ENCODE data around the gene ARSK.

The ARSK gene

GRCh38 chr5:95554647-95555548 is at the start of gene ARSK, which contains the start of gene SKIC3:
ARSK (plus strand) TSS chr5:95555101; CDS start chr5:95555279, 178 bp downstream.
SKIC3 (minus strand) TSS chr5:95554977; CDS start chr5:95547150, 7,827 bp downstream.
- DNase-seq (ENCODE audit: low read depth in 2 of 2): peak; percentile 73 to 82

GRCh38 chr5:95508550-95508949 is 46.4 kb upstream of the ARSK start:
- no peak for DNase-seq (ENCODE audit: low read depth in 2 of 2)

- DNase-seq (ENCODE audit: low read depth in 2 of 2): no peak
Measured at GRCh38 chr5:95511606-95512005, 43.3 kb upstream of the ARSK start.

GRCh38 chr5:95518417-95518816 is 36.5 kb upstream of the ARSK start:
- no peak for DNase-seq (ENCODE audit: low read depth in 2 of 2)

GRCh38 chr5:95519151-95519550 is 35.8 kb upstream of the ARSK start:
- no peak for DNase-seq (ENCODE audit: low read depth in 2 of 2)

- no peak for DNase-seq (ENCODE audit: low read depth in 2 of 2)
Measured at GRCh38 chr5:95519681-95520080, 35.2 kb upstream of the ARSK start.

GRCh38 chr5:95520206-95520605 is 34.7 kb upstream of the ARSK start:
- no peak for DNase-seq (ENCODE audit: low read depth in 2 of 2)

GRCh38 chr5:95524423-95524822 is 30.5 kb upstream of the ARSK start:
- no peak for DNase-seq (ENCODE audit: low read depth in 2 of 2)

GRCh38 chr5:95526871-95527270 is 28.0 kb upstream of the ARSK start:
- no peak for DNase-seq (ENCODE audit: low read depth in 2 of 2)

GRCh38 chr5:95528565-95528964 is 26.3 kb upstream of the ARSK start:
- DNase-seq (ENCODE audit: low read depth in 2 of 2): no peak

- DNase-seq (ENCODE audit: low read depth in 2 of 2): no peak
Measured at GRCh38 chr5:95530416-95530815, 24.5 kb upstream of the ARSK start.

GRCh38 chr5:95531491-95531890 is 23.4 kb upstream of the ARSK start:
- DNase-seq (ENCODE audit: low read depth in 2 of 2): no peak

- no peak for DNase-seq (ENCODE audit: low read depth in 2 of 2)
Measured at GRCh38 chr5:95532415-95532814, 22.5 kb upstream of the ARSK start.

GRCh38 chr5:95533106-95533505 is 21.8 kb upstream of the ARSK start:
- DNase-seq (ENCODE audit: low read depth in 2 of 2): no peak

- no peak for DNase-seq (ENCODE audit: low read depth in 2 of 2)
Measured at GRCh38 chr5:95533761-95534160, 21.1 kb upstream of the ARSK start.

- DNase-seq (ENCODE audit: low read depth in 2 of 2): no peak
Measured at GRCh38 chr5:95537501-95537900, 17.4 kb upstream of the ARSK start.

GRCh38 chr5:95543017-95543705 is 11.7 kb upstream of the ARSK start:
- DNase-seq (ENCODE audit: low read depth in 2 of 2): no peak

- no peak for DNase-seq (ENCODE audit: low read depth in 2 of 2)
Measured at GRCh38 chr5:95549030-95549429, 5.9 kb upstream of the ARSK start.

- no peak for DNase-seq (ENCODE audit: low read depth in 2 of 2)
Measured at GRCh38 chr5:95554331-95554646, 612 bp upstream of the ARSK start.

- no peak for DNase-seq (ENCODE audit: low read depth in 2 of 2)
Measured at GRCh38 chr5:95555553-95555952, 652 bp downstream of the ARSK start.

GRCh38 chr5:95557841-95558240 is 2.9 kb downstream of the ARSK start:
- no peak for DNase-seq (ENCODE audit: low read depth in 2 of 2)

GRCh38 chr5:95562282-95562681 is 7.4 kb downstream of the ARSK start:
- no peak for DNase-seq (ENCODE audit: low read depth in 2 of 2)

GRCh38 chr5:95563367-95563766 is 8.5 kb downstream of the ARSK start:
- DNase-seq (ENCODE audit: low read depth in 2 of 2): no peak
